ENCODE data around the gene SPATA6L.
"Not testable (repeated sequence)": the region's sequence is repeated elsewhere in the genome, so short reads cannot be mapped to it uniquely, and the experiment has no call there.

The SPATA6L gene

DNA sequence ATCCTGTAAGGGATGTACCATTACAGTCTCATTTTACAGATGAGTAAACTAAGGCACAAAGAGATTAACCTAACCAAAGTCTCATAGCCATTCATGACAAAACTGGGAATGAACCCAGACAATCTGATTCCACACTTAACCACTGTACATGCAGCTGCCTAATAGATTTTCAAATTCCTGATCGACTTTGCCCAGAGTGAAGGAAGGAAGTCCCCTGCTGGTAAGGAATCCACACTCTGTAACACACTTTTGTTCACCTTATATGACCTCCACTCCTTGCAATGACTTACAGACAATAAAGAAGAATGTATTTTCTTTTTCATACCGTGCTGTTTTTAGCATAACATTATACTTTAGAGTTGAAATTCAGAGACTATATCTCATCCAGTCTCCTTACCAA lies 35.4 kb downstream of the SPATA6L start:
- no peak for DNase-seq (ENCODE audit: low spot score)

- DNase-seq (ENCODE audit: low spot score): no peak
Observed at GRCh38 chr9:4622016-4622415, 44.3 kb downstream of the SPATA6L start.

- DNase-seq (ENCODE audit: low spot score): no peak
Observed at GRCh38 chr9:4620881-4621555, 45.3 kb downstream of the SPATA6L start.

DNA sequence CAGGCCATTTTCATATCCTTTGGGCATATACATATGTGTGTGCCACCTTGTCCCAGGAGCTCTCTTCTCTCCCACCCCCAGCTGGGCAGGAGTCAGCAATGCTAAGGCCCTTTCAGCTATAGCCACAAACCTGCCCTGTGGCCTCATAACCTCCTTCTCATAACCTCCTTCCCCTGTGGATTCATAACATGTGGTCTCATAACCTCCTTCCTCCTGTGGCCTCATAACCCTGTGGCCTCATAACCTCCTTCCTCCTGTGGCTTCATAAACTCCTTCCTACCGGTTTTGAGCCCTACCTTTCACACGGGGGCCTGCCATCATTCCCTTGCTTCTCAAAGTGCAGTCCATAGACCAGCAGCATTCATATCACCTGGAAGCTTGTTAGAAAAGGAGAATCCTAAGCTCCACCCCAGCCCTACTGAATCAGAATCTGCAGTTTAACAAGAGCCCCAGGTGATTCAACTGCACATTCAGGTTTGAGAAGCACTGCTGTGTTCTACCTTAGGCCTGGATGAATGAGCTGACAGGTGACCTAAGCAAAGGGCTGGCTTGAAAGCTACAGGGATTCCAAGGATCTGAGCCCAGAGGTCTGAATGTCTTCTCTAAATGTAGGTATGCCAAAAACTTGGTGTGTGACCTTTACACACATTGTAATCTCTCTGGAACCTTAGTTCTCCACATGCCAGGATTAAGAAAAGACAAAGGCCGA lies 46.1 kb downstream of the SPATA6L start:
- no peak for DNase-seq (ENCODE audit: low spot score)

GRCh38 chr9:4618700-4619099 lies 47.6 kb downstream of the SPATA6L start:
- no peak for DNase-seq (ENCODE audit: low spot score)

GRCh38 chr9:4617752-4618151 lies 48.5 kb downstream of the SPATA6L start:
- no peak for DNase-seq (ENCODE audit: low spot score)

DNA sequence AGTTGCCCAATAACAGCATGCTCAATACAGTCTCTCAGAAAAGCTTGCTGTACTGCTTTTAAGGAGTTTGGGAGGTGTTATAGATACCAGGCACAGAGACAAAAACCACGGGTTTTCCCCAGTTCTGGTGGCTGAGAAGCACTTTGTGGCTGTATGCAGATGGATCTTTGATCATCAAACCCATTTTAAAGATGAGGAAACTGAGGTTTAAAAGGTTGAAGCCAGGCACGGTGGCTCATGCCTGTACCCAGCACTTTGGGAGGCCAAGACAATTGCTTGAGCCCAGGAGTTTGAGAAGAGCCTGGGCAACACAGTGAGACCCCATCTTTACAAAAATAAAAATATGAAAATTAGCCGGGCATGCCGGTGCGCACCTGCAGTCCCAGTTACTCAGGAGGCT lies 50.5 kb downstream of the SPATA6L start:
- no peak for DNase-seq (ENCODE audit: low spot score)

GRCh38 chr9:4615251-4615650 lies 51.0 kb downstream of the SPATA6L start:
- DNase-seq (ENCODE audit: low spot score): no peak

DNA sequence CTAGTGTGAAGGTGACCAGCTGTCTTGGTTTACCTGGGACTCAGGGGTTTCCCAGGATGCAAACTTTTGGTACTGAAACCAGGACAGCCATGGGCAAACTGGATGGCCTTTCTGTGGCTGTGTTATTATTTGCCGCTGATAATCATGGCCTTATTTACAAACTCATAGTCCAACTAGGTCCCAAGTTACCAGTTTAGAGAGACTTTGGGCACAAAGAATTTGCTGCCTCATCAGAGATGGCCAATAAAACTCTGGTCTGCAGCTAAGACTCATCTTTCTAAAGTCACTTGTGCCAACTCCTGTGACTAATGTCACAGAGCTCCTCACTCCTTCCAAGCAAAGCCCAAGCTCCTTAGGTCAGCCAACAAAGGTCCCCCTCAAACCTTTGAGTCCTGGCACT lies 51.7 kb downstream of the SPATA6L start:
- DNase-seq (ENCODE audit: low spot score): no peak

- DNase-seq (ENCODE audit: low spot score): not testable (repeated sequence)
Observed at GRCh38 chr9:4606033-4606432, 60.2 kb downstream of the SPATA6L start.

- peak; percentile 69 for DNase-seq (ENCODE audit: low spot score)
Observed at GRCh38 chr9:4604678-4605095, 61.6 kb downstream of the SPATA6L start.

DNA sequence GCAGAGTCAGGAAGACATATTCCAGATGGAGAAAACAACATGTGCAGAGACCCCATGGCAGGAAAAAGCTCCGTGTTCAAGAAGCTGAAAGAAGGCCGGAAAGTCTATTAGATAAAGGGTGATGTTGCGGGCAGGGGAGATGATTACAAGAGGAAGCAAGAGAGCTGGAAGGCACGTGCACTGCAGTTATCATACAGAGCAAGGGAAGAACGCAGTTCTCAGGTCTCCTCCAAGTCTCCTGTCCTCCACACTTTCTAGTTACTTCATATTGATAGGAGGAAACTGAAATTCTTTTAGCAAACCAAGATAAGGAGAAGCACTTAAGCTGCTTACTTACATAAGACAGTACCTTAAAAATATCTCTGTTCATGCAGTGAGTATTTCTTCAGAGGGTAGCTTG lies 62.5 kb downstream of the SPATA6L start:
- no peak for DNase-seq (ENCODE audit: low spot score)

GRCh38 chr9:4600368-4600767 lies 65.9 kb downstream of the SPATA6L start:
- DNase-seq (ENCODE audit: low spot score): no peak

DNA sequence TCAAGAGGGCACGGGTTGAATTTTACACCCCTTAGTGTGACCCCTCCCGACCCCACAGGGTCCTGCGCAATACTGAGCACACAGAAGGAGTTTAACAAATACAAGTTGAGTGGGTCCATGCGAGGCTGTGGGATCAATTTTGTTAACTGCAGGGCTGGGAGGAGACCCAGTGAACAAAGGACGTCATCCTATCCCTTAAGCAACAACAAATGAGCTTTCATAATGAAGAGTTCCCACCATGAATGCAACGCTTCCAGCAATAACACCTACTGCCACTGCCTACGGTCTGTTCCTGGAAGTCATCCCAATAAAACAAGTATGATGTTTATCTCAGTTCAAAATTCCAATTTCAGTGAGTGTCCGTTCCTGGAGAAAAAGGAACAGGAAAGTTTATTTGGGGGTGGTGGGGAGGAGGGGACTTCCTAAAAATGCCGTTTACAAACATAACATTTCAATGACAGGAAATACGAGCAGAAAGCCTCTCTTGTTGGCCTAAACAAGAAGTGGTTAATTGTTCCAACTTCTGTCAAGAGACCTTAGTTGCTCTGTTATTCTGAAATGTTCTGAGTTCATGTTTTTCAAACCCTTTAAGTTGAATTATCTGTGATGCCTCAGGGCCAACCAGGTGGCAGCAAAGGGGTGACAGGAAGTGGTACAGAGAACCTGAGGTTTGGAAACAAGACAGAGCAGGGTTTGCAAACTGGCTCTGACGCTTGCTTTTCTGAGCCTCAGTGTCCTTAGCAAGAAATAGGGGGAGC lies 69.9 kb downstream of the SPATA6L start:
- no peak for DNase-seq (ENCODE audit: low spot score)

DNA sequence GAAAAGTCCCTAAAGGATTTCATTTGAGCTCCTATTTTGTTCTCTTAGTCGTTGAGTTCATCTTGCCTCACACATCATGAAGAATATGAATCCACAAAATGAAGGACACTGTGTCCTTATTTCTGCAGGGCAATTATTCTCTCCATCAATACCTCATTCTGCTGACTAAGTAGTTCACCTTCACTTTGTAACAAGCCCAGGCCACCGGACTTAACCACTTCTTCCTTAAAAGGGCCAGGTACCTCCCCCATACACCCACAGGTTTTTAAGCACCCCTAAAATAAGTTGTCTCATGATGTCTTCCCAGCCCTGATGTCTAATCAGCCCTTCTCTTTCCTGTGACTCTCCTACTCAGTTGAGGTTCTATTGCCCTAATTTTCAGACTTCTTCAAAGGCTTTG lies 71.3 kb downstream of the SPATA6L start:
- DNase-seq (ENCODE audit: low spot score): peak; percentile 18

- no peak for DNase-seq (ENCODE audit: low spot score)
Observed at GRCh38 chr9:4594545-4594944, 71.7 kb downstream of the SPATA6L start.

GRCh38 chr9:4592886-4593285 lies 73.4 kb downstream of the SPATA6L start:
- no peak for DNase-seq (ENCODE audit: low spot score)

- DNase-seq (ENCODE audit: low spot score): no peak
Observed at GRCh38 chr9:4592295-4592694, 74.0 kb downstream of the SPATA6L start.

DNA sequence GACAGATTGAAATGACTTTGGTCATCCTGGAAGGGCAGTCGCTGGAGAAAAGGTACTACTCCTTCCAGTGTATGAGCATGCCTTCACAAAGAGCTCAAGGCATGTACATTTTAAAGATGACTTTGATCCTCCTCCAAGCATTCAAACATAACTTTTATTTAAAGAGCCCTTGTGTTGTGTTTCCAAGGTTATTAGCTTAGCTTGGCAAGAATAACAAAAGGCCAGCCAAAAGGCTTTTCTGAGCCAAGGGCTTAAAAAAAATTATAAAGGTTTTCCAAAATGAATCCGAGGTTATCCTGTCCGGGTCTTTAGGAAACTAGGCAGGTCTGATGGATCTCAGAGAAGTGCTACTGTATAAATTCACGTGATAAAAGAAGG lies 75.2 kb downstream of the SPATA6L start:
- no peak for DNase-seq (ENCODE audit: low spot score)

DNA sequence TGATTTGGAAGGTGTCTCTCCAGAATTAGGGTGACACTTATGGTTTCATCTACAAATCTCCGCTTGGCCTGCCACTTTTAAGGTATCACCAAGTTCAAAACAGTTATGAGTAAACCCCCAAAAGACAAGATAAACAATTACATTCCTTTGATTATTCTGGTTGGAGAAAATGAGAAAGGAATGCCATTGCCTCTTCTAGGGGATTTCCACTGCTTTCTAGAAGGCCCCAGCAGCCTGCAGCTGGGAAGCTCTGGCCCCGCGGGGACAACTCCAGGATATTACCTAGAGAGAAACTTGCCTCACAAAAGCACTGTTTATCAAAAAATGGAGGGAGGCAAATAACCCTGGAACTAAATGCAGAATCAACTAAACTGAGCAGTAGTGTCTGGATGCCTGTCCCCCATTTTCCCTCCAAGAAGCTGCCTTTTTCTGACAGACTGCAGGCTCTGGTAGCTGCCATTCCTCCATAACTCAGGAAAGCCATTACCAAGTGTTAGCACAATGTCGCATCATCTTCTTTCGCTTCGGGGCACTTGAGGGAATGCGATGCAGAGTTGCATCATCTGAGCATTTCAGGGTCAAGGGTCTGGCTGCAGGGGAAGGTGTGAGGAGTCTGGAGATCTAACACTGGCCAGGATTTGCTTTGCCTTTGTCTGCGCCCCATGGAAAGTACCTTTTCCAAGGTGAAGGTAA lies 75.7 kb downstream of the SPATA6L start:
- no peak for DNase-seq (ENCODE audit: low spot score)

- DNase-seq (ENCODE audit: low spot score): no peak
Observed at GRCh38 chr9:4588721-4589120, 77.6 kb downstream of the SPATA6L start.

DNA sequence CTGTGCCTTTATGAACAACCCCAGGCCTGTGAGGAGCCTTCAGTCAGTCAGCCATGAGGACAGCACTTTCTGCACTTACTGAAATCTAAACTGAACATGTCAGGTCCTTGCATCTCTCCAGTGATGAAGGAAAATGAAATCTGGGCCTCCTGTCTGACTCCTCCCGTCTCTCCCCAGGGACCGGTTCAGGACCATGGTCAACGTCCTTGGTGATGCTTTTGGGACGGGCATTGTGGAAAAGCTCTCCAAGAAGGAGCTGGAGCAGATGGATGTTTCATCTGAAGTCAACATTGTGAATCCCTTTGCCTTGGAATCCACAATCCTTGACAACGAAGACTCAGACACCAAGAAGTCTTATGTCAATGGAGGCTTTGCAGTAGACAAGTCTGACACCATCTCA lies 81.1 kb downstream of the SPATA6L start:
- no peak for DNase-seq (ENCODE audit: low spot score)

DNA sequence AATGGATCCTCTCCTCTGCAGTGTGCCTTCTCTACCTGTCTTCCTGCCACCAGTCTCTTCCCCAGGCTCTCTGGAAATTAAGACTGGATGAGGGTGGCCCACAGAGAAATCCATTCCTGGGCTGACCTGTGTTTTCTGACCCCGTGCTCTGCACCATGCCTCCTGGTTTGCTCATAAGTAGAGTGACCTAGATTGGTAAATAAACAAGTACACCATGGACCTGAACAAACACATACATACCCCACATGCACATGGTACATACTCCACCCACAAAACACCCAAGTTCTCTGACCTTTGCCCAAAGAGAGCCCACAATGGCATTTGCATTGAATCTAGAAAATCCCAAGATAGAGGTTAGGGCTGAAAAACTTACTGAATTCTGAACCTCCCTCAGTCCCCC lies 81.6 kb downstream of the SPATA6L start:
- no peak for DNase-seq (ENCODE audit: low spot score)
